NT2/D1 (cell line): ENCODE results near the gene MAP2.

ENCODE experiments used
- DNase-seq: peaks from one replicate; pipeline ENCODE4 v3.0.0-alpha.2; 2011; ENCODE audit warnings: low read depth, low spot score
- H3K27me3 ChIP-seq: 2 replicates; pipeline ENCODE4 v1.6.0; 2011; ENCODE audit warnings: mild to moderate bottlenecking; ENCODE audit not compliant: insufficient read length, insufficient read depth
- H3K36me3 ChIP-seq: 2 replicates; pipeline ENCODE4 v1.6.1; 2011; ENCODE audit warnings: mild to moderate bottlenecking, low read length, mixed read lengths; ENCODE audit not compliant: insufficient read depth, insufficient read length
- H3K4me1 ChIP-seq: 2 replicates; pipeline ENCODE4 v1.5.1; 2011; ENCODE audit not compliant: insufficient read depth, insufficient read length
- H3K4me3 ChIP-seq: 2 replicates; pipeline ENCODE4 v1.5.1; 2011; ENCODE audit warnings: low read depth; ENCODE audit not compliant: insufficient read length
- H3K9ac ChIP-seq: 2 replicates; pipeline ENCODE4 v1.6.0; 2011; ENCODE audit warnings: low read depth; ENCODE audit not compliant: insufficient read length
- H3K9me3 ChIP-seq: 2 replicates; pipeline ENCODE4 v1.5.1; 2011; ENCODE audit warnings: mild to moderate bottlenecking, low read length; ENCODE audit not compliant: insufficient read depth
- SUZ12 ChIP-seq: IDR thresholded peaks from 2 replicates; pipeline ENCODE4 v1.6.1; 2011; ENCODE audit not compliant: insufficient read length, insufficient read depth; ENCODE audit errors: extremely low read depth
- YY1 ChIP-seq: IDR thresholded peaks from 2 replicates; pipeline ENCODE4 v1.6.1; 2011; ENCODE audit not compliant: insufficient read length, insufficient read depth
- ZNF274 ChIP-seq: IDR thresholded peaks from 2 replicates; pipeline ENCODE4 v1.6.1; 2011; ENCODE audit warnings: mild to moderate bottlenecking, low read depth, low read length

MAP2 gene

DNA sequence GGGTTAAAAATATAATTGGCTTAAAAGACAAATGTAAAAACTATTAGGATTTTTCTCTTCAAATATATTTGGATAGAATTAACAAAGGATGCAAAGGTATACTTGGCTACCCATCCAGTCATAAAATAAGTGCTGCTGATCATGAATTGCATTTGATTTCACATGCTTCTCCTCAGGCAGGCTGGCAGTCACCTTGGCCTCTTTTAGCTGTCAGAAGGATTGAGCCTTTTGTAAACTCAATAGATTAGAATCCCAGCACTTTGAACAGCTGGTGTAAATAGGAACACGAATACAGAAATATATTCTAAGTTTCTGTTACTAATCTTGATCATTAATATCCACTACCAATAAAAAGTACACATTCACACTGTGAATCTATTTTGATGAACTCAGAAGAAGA is 178.4 kb downstream of the MAP2 start:
- no peak for TF ChIP-seq SUZ12
- no peak for TF ChIP-seq YY1
- TF ChIP-seq ZNF274 = no peak
- Histone ChIP-seq H3K4me3 (no peak overlapping the region), H3K9me3 (0 out of 2 replicates have a peak, but pooled peaks cover 8% of the 10 kb centered on the region), H3K27me3 (no peaks in the 10 kb centered on the region), H3K36me3 (no peaks in the 10 kb centered on the region), H3K4me1 (no peaks in the 10 kb centered on the region), H3K9ac (no peak overlapping the region)
- no peak for DNase-seq

DNA sequence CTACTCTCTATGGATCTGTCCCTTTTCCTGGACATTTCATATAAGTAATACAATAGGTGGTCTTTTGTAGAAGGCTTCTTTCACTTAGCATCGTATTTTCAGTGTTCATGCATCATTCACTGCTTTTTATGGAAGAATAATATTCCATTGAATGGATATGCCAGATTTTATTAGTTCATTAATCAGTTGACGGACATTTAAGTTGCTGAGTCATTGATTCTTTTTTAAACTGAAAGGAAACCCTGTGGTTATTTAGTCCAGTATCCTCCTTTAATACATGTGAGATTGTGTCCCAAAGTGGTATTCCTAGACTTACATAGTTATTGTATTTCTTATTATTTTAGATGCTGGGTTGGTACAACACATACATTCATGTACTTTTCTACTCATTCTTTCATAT is 185.7 kb downstream of the MAP2 start:
- DNase-seq = no peak
- no peaks in the 10 kb centered on the region for H3K36me3 ChIP-seq
- TF ChIP-seq SUZ12 (no peak), ZNF274 (no peak), YY1 (no peak)

DNA sequence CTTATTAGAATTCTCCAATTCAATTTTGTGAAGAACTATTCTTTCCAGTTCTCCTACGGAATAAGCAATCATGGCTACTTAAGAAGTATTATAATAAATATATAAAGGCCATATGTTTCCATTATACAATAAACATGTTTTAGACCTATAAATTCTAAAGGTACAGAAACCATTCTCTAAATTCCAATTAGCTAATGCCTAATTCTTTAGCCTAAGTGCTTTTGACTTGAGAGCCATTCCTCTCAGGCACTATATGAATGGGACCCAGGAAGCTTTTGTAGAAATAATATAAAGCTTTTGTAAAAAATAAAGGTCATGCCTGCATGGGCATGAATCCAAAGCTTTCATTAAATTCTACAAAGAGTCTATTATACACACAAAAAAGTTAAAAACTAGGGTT is 186.8 kb downstream of the MAP2 start:
- no peak for DNase-seq
- Histone ChIP-seq H3K4me1 (no peaks in the 10 kb centered on the region), H3K36me3 (no peaks in the 10 kb centered on the region), H3K4me3 (no peak overlapping the region), H3K9me3 (0 out of 2 replicates have a peak, but pooled peaks cover under 1% of the 10 kb centered on the region), H3K9ac (no peak overlapping the region), H3K27me3 (no peaks in the 10 kb centered on the region)
- TF ChIP-seq YY1 (no peak), SUZ12 (no peak), ZNF274 (no peak)

More for the DNA sequence above, 185.7 kb downstream of the MAP2 start:
- Histone ChIP-seq H3K27me3 (no peaks in the 10 kb centered on the region), H3K4me3 (no peak overlapping the region), H3K9me3 (no peaks in the 10 kb centered on the region), H3K9ac (no peak overlapping the region), H3K4me1 (no peaks in the 10 kb centered on the region)

DNA sequence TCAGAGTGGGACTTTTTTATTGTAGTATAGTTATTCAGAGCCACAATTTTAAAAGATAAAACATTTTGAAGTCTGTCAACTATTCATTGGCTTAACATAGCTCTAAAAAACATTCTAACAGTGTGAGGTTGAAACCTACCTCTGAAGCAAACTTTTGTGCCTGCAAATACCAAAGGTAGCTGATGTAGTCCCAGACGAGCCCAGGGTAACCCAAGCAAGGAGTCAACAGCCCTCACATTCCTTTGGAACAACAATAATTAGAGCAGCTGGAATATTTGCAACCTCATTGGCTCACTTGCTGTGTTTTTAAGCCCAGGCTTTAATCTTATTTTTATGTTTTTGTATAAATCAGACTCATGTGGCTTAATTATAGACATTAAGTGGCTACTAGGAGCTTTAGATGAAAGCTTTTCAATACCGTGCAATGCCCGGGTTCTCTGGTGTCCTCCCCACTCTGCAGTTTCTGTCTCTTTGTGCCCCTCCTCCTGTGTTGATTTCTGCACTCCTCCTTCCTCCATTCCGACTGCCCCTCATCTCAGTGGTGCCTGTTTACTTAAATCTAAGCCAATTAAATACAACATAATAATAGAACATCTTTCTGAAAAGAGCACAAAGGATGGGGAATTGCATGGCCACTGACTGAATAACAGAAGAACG is 189.9 kb downstream of the MAP2 start:
- Histone ChIP-seq H3K36me3 (no peaks in the 10 kb centered on the region), H3K9ac (peak overlapping the region; percentile 72), H3K9me3 (peaks cover 22% of the 10 kb centered on the region; the same call in 1 of the 2 replicates), H3K4me1 (no peaks in the 10 kb centered on the region), H3K27me3 (no peaks in the 10 kb centered on the region), H3K4me3 (no peak overlapping the region)
- TF ChIP-seq YY1 (no peak), SUZ12 (no peak), ZNF274 (no peak)
- DNase-seq = peak; percentile 32

DNA sequence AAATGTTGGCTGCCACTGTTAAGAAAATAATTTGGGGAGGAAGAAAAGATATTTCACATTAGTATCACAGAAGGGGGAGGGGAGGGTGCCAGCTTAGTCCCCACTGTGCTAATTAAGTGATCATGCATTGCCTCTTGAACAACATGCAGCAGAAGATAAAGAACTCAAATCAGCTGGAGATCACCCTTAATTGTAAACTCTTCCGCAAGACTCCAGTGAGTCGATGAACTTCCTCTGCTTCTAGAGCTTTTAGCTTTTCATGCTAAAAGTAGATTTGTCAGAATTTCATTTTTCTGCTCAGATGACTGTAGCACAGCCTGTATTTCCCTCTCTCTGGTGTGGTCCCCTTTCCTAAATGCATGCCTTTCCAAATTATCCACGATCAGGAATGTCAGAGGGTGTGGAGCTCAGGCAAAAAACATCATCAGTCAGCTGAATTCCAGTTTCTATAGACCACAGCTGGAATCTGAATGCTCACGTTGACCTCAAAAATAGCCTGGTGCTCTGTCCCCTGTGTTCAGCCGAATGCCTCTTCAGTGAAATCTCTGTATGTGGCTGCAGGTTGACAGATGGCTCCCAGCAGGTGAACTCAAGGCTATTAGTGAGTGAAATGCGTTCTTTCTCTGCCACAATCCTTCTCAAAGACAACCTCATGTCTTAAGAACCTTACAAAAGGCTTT is 191.0 kb downstream of the MAP2 start:
- DNase-seq = peak; percentile 92
- no peaks in the 10 kb centered on the region for H3K4me1 ChIP-seq
- TF ChIP-seq ZNF274 (no peak), YY1 (no peak), SUZ12 (no peak)
- H3K27me3 ChIP-seq = no peaks in the 10 kb centered on the region
- no peaks in the 10 kb centered on the region for H3K36me3 ChIP-seq
- H3K9me3 ChIP-seq = peaks cover 22% of the 10 kb centered on the region; the same call in 1 of the 2 replicates
- no peak overlapping the region for H3K4me3 ChIP-seq
- peak overlapping the region; percentile 14 for H3K9ac ChIP-seq

DNA sequence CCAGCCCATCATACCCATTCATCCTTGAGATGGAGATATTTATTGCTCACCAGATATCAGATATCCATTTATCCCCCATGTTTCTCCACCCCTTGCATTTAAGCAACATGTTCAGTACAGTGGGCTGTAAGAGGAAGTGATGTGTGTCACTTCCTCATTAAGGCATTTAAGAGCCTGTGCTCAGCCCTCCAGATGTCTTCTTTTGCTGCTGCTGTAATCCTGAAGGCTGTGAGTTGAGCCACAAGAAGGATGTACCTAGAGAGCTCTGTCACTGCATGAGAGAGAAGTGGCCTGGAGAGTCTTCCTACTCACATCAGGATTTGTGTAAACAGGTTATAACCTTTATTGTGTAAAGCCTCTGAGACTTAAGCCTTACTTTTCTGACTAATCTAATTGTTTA is 195.9 kb downstream of the MAP2 start:
- no peaks in the 10 kb centered on the region for H3K36me3 ChIP-seq
- no peaks in the 10 kb centered on the region for H3K4me1 ChIP-seq
- no peak for DNase-seq
- no peaks in the 10 kb centered on the region for H3K27me3 ChIP-seq
- H3K9ac ChIP-seq = no peak overlapping the region
- TF ChIP-seq ZNF274 = no peak
- no peak for TF ChIP-seq SUZ12
- TF ChIP-seq YY1 = no peak
- H3K9me3 ChIP-seq = peaks cover 22% of the 10 kb centered on the region; the same call in 1 of the 2 replicates
- H3K4me3 ChIP-seq = no peak overlapping the region

DNA sequence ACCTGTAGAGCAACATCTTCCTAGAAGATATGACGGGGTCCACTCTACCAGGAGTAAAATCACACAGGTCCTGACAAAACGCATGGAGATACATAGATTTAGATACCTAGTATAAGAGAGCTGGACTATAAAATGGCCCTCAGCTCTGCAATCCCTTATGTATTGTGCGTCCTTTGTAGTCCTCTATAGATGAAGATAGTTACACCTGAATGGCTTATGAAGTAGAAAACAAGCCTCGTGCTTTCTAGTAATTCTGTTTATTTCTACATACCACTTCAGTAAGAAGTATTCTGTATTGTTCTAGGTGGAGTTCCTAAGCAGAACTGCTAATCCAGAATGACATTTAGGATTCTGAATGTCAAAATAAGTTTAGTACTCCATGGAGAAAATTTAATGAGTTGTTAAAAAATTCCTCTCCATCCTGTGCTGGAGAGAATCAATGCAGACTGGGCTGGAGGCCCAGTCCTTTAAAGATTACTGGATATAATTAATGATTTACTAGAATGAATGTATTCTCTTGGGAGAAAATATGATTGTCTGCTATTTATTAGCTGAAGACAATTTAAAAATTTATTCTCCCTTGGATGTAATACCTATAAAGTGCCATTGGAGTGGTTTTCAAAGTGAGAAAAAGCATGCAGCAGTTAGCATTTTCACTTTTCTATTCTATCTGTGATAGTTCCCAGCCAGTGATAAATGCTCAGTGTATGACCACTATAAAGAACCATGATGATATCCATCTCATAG is 200.5 kb downstream of the MAP2 start:
- Histone ChIP-seq H3K9me3 (no peaks in the 10 kb centered on the region), H3K27me3 (no peaks in the 10 kb centered on the region), H3K9ac (no peak overlapping the region), H3K4me3 (no peak overlapping the region), H3K36me3 (no peaks in the 10 kb centered on the region), H3K4me1 (no peaks in the 10 kb centered on the region)
- DNase-seq = no peak
- TF ChIP-seq YY1 (no peak), SUZ12 (no peak), ZNF274 (no peak)
